ENCODE results near the gene ZBTB1.

DNA sequence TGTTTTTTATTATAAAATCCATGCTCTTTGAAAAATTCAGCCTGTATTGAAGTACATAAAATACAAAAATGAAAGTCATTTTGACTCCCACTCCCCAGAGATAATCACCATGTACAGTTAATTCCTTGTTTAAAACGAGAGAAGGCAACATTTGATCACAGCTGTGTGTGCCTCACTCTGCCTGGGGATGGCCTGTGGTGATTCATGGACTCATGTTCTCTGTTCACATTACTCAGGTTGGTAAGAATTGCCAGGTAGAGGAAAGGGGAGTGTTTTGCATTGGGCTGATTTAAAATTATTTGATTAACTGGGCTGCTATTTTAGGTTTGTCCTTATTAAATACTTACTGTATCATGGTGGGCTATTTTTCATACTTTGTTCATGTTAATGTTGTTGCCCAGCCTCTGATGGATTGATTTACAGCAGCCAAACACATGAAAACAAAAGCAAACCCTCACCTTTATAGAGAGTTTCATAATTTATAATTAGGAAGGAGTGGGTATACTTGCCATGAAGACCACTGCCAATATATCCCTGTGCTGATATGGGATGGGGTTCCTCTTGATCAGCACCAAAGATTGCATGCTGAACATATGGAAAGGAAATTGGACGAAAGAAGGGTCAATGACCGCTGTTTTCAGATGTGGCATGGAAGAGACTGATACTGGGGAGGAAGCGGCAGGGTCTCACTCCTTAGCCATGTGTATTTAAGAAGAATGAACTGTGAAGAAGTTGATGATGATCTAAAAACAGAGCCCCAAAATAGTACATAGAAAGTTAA, 3.0 kb downstream of the ZBTB1 start:
- TF ChIP-seq, protein P1, sequence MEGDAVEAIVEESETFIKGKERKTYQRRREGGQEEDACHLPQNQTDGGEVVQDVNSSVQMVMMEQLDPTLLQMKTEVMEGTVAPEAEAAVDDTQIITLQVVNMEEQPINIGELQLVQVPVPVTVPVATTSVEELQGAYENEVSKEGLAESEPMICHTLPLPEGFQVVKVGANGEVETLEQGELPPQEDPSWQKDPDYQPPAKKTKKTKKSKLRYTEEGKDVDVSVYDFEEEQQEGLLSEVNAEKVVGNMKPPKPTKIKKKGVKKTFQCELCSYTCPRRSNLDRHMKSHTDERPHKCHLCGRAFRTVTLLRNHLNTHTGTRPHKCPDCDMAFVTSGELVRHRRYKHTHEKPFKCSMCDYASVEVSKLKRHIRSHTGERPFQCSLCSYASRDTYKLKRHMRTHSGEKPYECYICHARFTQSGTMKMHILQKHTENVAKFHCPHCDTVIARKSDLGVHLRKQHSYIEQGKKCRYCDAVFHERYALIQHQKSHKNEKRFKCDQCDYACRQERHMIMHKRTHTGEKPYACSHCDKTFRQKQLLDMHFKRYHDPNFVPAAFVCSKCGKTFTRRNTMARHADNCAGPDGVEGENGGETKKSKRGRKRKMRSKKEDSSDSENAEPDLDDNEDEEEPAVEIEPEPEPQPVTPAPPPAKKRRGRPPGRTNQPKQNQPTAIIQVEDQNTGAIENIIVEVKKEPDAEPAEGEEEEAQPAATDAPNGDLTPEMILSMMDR (IDR thresholded peaks at IDR 0.05), result no peak
- no peak for TF ChIP-seq POLR2A (IDR thresholded peaks at IDR 0.05)

Measured in adrenal gland (tissue), 5 donors.